DND-41 (cell line): ENCODE data around the gene ADAMTS8.

Source experiments
- ATAC-seq: fragments of 200-7000 bp; cut with Tn5 transposase; 3 replicates; pipeline ENCODE4 v1.9.1; 2021; ENCODE audit warnings: low read depth; ENCODE audit not compliant: insufficient read depth
- DNase-seq: peaks from one replicate; pipeline ENCODE4 v3.0.0-alpha.2; 2020
- H2AFZ ChIP-seq: 2 replicates; pipeline ENCODE4 v1.6.0; 2012; ENCODE audit warnings: low read depth, low read length
- H3K27ac ChIP-seq: 2 replicates; pipeline ENCODE4 v1.5.1; 2012; ENCODE audit warnings: low read length, inconsistent platforms
- H3K27me3 ChIP-seq: fragments of 200-600 bp; sonication (generic); 2 replicates; pipeline ENCODE4 v1.6.0; 2012; ENCODE audit warnings: low read length, mild to moderate bottlenecking, inconsistent platforms; ENCODE audit not compliant: insufficient read depth, poor library complexity
- H3K36me3 ChIP-seq: 2 replicates; pipeline ENCODE4 v1.5.1; 2012; ENCODE audit warnings: low read length, inconsistent platforms; ENCODE audit not compliant: insufficient read depth
- H3K4me1 ChIP-seq: 2 replicates; pipeline ENCODE4 v1.5.1; 2012; ENCODE audit warnings: mild to moderate bottlenecking, low read length; ENCODE audit not compliant: insufficient read depth
- H3K4me2 ChIP-seq: 2 replicates; pipeline ENCODE4 v1.6.0; 2012; ENCODE audit warnings: mild to moderate bottlenecking, moderate library complexity, low read length, inconsistent platforms; ENCODE audit not compliant: insufficient read depth
- H3K4me3 ChIP-seq, 2 experiments: fragments of 200-600 bp in 1 of 2; shearing (Covaris generic) in 1 of 2; 2 replicates each; pipeline ENCODE4 v1.5.1; 2012 to 2016; ENCODE audit warnings: inconsistent platforms in 2 of 2, low read length in 2 of 2, mild to moderate bottlenecking in 2 of 2, low read depth in 1 of 2, moderate library complexity in 1 of 2
- H3K79me2 ChIP-seq: 2 replicates; pipeline ENCODE4 v1.6.0; 2012; ENCODE audit warnings: low read length, inconsistent platforms; ENCODE audit not compliant: insufficient read depth
- H3K9ac ChIP-seq: 2 replicates; pipeline ENCODE4 v1.6.0; 2012; ENCODE audit warnings: low read depth, mild to moderate bottlenecking, inconsistent platforms, low read length, moderate library complexity
- H3K9me3 ChIP-seq: 2 replicates; pipeline ENCODE4 v1.5.1; 2012; ENCODE audit warnings: low read length, moderate library complexity, mild to moderate bottlenecking, inconsistent platforms; ENCODE audit not compliant: insufficient read depth, severe bottlenecking
- H4K20me1 ChIP-seq: 2 replicates; pipeline ENCODE4 v1.6.0; 2012; ENCODE audit warnings: low read length; ENCODE audit not compliant: insufficient read depth
- EZH2 ChIP-seq: IDR thresholded peaks from 3 replicates; pipeline ENCODE4 v1.6.1; 2012; ENCODE audit warnings: borderline replicate concordance, low read depth, mild to moderate bottlenecking, moderate library complexity, low read length, inconsistent platforms; ENCODE audit not compliant: severe bottlenecking
- TF ChIP-seq, protein P1 (sequence below): IDR thresholded peaks from 2 replicates; pipeline ENCODE4 v1.5.1; 2012; ENCODE audit warnings: borderline replicate concordance, low read length, moderate library complexity, mild to moderate bottlenecking; ENCODE audit not compliant: poor library complexity, severe bottlenecking; ENCODE audit errors: extremely low read depth

Gene ADAMTS8, protein sequence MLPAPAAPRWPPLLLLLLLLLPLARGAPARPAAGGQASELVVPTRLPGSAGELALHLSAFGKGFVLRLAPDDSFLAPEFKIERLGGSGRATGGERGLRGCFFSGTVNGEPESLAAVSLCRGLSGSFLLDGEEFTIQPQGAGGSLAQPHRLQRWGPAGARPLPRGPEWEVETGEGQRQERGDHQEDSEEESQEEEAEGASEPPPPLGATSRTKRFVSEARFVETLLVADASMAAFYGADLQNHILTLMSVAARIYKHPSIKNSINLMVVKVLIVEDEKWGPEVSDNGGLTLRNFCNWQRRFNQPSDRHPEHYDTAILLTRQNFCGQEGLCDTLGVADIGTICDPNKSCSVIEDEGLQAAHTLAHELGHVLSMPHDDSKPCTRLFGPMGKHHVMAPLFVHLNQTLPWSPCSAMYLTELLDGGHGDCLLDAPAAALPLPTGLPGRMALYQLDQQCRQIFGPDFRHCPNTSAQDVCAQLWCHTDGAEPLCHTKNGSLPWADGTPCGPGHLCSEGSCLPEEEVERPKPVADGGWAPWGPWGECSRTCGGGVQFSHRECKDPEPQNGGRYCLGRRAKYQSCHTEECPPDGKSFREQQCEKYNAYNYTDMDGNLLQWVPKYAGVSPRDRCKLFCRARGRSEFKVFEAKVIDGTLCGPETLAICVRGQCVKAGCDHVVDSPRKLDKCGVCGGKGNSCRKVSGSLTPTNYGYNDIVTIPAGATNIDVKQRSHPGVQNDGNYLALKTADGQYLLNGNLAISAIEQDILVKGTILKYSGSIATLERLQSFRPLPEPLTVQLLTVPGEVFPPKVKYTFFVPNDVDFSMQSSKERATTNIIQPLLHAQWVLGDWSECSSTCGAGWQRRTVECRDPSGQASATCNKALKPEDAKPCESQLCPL

DNA sequence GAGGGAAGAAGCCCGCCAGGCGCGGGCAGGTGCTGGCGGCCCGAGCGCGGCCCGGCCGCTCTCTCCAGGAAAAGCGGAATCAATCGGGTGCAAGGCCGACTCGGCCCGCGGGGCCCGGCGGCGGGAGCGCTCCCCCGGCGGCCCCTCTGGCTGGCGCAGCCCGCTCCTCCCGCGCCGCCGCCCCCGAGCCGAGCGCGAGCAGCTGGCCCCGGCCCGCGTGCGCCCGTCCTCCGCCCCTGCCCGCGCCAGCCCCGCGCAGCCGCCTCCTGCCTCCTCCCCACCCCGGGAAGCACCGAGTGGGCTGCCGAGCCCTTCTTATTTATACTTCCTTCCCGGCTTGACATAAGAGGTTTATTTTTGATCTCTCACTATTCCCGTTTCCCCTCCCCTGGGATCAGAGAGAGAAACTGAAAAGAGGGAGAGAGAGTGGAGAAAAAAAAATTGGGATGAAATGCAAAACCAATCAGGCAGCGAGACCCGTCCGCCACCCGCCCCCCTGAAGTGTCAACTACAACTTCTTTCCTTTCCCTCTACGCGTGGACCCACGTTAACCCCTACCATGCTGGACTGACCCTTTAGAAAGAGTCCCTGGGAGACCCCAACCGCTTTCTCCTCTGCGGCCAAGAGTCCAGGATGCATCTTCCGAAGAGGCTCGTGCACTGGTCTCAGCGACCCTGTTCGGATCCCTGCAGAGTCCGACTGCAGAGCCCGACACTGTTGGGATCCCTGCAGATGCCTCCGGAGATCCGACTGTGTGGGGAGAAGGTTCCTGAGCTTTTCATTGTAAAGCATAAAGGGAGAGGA is at the start of gene ADAMTS8:
TSS of gene ADAMTS8 (minus strand) at position 294 of the 804 bp plus-strand sequence. CDS start 323 bp downstream, outside the sequence.
- H4K20me1 ChIP-seq = no peaks in the 10 kb centered on the region
- no peak for TF ChIP-seq EZH2
- TF ChIP-seq, protein P1, sequence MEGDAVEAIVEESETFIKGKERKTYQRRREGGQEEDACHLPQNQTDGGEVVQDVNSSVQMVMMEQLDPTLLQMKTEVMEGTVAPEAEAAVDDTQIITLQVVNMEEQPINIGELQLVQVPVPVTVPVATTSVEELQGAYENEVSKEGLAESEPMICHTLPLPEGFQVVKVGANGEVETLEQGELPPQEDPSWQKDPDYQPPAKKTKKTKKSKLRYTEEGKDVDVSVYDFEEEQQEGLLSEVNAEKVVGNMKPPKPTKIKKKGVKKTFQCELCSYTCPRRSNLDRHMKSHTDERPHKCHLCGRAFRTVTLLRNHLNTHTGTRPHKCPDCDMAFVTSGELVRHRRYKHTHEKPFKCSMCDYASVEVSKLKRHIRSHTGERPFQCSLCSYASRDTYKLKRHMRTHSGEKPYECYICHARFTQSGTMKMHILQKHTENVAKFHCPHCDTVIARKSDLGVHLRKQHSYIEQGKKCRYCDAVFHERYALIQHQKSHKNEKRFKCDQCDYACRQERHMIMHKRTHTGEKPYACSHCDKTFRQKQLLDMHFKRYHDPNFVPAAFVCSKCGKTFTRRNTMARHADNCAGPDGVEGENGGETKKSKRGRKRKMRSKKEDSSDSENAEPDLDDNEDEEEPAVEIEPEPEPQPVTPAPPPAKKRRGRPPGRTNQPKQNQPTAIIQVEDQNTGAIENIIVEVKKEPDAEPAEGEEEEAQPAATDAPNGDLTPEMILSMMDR = no peak
- ATAC-seq (no peak), DNase-seq (no peak)
- H3K79me2 ChIP-seq = no peaks in the 10 kb centered on the region
- H3K9ac ChIP-seq = no peak within 1 kb of the TSS
- H3K4me2 ChIP-seq = no peak within 1 kb of the TSS
- no peaks in the 10 kb centered on the region for H3K4me1 ChIP-seq
- H2AFZ ChIP-seq = no peak within 1 kb of the TSS
- H3K27me3 ChIP-seq = peaks cover 34% of the 10 kb centered on the region
- no peak within 1 kb of the TSS for H3K4me3 ChIP-seq
- no peak within 1 kb of the TSS for H3K27ac ChIP-seq
- no peaks in the 10 kb centered on the region for H3K36me3 ChIP-seq
- no peaks in the 10 kb centered on the region for H3K9me3 ChIP-seq

DNA sequence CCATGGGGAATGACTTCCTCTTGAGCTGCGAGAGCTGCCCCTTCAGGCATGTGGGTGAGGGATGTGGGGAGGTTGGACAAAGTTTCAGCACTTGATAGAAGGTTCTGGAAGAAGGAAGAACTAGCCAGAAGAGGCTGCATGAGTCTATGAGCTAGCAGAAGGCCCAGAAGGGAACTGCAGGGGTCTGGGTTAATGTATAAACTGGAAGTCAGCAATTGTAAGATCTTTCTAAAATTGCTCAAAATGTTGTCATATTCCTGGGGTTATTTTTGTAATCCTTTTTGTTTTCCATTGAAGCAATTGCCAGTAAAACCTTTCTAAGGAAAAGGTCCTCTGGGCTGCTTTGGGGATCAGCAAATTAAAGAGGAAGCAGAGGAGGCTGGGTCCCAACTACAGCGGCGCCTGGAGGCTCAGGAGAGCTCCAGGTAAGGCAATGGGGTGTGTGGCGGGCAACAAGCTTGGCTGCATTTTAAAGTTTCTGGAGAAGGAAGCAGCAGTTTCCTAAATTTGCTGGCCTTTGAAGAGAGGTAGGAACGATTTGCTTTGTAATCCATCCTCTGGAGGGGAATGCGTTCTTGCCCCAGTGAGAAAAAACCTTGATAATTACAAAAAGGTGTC is 49.3 kb upstream of the ADAMTS8 start:
- DNase-seq (no peak), ATAC-seq (no peak)
- Histone ChIP-seq H3K79me2 (no peaks in the 10 kb centered on the region), H3K4me3 (no peak overlapping the region), H3K4me2 (no peak overlapping the region), H3K9ac (no peak overlapping the region), H3K36me3 (no peaks in the 10 kb centered on the region), H2AFZ (no peak overlapping the region), H4K20me1 (no peaks in the 10 kb centered on the region), H3K4me1 (no peaks in the 10 kb centered on the region), H3K27me3 (peaks cover 5% of the 10 kb centered on the region), H3K9me3 (no peaks in the 10 kb centered on the region), H3K27ac (no peak overlapping the region)
- TF ChIP-seq, protein P1 = no peak
- TF ChIP-seq EZH2 = no peak

DNA sequence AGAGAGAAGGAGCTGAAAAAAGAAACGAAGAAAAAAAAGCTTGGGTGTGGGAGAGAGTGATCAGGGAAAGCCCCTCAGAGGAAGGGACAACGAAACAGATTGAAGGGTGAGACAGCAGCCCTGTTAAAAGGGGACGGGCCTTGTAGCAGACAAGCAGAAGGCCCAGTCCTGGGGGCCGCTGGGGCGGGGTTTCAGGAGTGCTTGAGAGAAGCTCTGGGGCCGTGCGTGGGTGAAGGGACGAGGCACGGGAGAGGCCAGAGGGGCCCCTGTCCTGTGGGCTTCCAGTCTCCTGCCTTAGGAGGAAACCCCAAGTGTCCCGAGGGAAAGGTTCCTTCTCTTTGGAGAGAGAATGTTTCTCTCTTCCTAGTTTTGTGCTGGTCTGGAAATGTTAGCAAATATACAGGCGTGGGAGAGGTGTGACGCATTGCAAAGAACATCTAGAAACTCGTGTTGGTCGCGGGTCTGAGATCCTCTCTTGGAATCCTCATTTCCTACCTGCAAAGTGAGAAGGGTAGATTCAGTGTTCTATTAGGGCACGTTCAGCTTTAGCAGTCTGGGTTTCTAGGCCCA is 48.6 kb upstream of the ADAMTS8 start:
- no peaks in the 10 kb centered on the region for H4K20me1 ChIP-seq
- no peak overlapping the region for H3K4me3 ChIP-seq
- H3K4me2 ChIP-seq = no peak overlapping the region
- TF ChIP-seq, protein P1 = no peak
- TF ChIP-seq EZH2 = no peak
- no peaks in the 10 kb centered on the region for H3K79me2 ChIP-seq
- H3K27me3 ChIP-seq = peaks cover 5% of the 10 kb centered on the region
- no peak overlapping the region for H3K27ac ChIP-seq
- H3K36me3 ChIP-seq = no peaks in the 10 kb centered on the region
- ATAC-seq (no peak), DNase-seq (no peak)
- no peaks in the 10 kb centered on the region for H3K4me1 ChIP-seq
- no peak overlapping the region for H2AFZ ChIP-seq
- no peaks in the 10 kb centered on the region for H3K9me3 ChIP-seq
- H3K9ac ChIP-seq = no peak overlapping the region
